HG02642 (cell line): ENCODE measurements around the gene PEX11A.
A peak's percentile ranks its signal among the peaks of the same experiment; 100 is the strongest.

Experiments used
- ATAC-seq: cut with Tn5 transposase; IDR thresholded peaks from one replicate; pipeline ENCODE4 v1.9.1; 2021; ENCODE audit warnings: mild to moderate bottlenecking; ENCODE audit not compliant: unreplicated experiment, poor library complexity

PEX11A gene

DNA sequence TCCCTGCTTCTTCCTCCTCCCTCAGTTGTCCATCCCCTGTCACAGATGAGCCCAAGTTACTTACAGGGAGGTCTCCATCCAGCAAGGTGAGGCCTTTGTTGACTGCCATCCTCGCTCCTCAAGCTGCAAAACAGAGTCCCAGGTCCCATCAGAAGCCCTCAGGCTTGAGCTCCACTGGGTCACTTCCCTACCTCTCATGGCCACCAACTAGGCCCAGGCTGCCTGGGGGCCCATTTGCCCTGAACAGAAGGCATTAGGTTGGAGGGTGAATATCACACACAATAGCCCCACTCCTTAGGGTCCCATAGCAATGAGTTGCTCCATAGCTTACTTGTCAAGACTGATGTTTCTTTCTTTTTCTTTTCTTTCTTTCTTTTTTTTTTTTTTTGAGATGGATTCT lies 13.2 kb downstream of the PEX11A start:
- no peak for ATAC-seq

DNA sequence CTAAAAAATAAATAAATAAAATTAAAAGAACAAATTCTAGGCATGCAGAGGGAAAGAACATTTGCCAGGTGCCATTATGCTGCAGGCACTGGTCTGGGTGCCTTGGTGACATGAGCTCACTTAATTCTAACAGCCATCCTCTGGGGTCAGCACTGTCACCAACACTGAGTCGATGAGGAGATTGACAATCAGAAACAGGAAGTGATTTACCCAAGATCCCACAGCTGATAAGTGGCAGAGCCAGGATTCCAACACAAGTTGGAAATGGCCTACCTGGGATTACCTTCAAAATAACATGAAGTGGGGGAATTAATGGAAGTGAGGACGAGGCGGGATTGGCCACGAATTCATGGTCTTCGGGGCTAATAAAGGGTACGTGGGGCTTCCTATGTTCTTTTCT lies 14.9 kb downstream of the PEX11A start:
- no peak for ATAC-seq

DNA sequence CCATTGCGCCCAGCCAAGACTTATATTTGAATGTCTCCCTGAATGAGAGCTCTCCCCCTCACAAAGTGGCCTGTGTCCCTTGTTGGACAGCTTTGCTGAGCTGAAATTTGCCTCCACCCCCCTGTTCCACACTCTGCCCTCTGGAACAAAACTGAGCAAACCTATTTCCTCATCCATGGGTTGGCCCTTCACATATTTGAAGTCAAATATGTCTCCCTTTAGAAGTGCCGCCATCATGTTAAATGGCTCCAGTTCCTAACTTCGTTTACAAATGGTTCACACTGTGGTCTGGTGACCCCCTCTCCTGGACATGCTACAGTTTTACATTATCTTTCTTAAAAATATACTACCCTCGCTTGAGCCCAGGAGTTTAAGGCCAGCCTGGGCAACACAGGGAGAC lies 16.0 kb downstream of the PEX11A start:
- no peak for ATAC-seq

DNA sequence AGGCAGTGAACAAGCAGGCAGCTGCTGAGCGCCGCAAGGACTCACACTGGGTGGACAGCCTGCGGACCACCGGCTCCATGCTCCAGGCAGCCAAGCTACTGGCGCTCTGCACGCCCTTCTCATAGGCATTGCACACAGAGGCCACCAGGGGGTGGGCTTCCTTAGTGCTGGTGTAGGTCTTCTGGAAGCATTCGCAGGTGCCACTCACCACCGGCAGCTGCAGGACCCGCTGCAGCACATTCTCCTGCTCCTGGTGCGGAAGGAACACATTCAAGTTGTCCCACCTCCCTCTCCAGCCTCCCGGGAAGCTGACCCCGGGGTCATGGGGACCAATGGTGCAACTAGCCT lies 17.4 kb downstream of the PEX11A start:
- ATAC-seq = no peak

DNA sequence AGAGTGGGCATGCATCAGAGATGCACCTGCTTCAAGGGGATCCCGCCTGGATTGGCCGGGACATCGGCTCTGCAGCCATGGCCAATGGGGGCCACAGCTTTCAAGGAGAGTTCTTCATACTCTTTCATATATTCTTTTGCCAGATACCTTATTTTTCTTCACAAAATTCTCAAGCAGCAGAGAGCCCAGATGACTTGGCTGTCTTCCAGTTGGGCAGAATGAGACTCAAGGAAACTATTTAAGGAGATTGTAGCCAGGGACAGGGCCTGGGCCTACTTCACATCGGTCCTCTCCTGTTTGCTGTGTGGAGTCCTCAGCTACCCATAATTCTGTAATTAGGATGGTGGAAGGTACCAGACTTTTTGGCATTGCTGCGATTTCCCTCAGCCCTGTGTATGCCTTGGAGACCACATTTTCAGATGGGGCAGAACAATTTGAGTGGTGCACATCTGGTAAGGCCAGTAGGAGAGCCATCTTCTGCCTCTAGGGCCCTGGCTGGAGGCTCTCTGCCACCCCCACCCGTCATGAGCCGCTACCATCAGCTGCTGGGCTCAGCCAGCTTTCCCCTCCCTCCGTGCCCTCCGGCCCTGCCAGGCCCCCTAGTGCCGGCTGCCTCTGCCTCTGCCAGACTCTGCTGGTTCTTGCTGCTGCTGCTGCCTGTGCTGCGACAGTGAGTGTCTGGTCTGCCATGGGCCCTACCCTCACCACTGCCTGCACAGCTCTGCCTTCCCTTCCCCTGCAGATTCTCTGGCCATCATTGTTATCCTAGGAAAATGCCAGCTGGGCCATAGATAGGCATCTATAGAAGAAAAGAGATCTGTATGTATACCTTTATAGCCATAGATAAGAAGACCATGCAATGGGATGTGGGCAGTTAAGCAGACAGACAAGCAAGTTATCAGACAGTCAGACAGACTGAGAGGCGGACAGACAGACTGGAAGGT lies 18.1 kb downstream of the PEX11A start:
- no peak for ATAC-seq

DNA sequence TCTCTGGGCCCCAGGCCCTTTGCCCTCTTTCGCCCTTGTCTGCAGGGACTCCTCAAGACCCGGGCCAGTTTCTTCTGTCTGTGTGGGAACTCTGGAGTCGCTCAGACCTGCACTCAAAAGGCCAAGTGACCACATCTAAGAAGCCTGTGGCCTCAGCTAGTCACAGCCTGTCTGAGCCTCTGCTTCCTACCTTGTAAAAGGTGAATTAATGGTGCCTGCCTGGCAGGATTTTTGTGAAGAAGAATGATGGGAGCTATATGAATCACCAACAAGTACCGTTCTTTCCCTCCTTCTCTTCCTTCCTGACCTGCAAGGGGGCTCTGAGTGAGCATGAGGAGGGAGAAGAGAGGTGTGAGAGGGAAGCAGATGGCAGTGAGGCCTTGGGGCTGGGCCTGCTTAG lies 18.9 kb downstream of the PEX11A start:
- ATAC-seq = no peak

DNA sequence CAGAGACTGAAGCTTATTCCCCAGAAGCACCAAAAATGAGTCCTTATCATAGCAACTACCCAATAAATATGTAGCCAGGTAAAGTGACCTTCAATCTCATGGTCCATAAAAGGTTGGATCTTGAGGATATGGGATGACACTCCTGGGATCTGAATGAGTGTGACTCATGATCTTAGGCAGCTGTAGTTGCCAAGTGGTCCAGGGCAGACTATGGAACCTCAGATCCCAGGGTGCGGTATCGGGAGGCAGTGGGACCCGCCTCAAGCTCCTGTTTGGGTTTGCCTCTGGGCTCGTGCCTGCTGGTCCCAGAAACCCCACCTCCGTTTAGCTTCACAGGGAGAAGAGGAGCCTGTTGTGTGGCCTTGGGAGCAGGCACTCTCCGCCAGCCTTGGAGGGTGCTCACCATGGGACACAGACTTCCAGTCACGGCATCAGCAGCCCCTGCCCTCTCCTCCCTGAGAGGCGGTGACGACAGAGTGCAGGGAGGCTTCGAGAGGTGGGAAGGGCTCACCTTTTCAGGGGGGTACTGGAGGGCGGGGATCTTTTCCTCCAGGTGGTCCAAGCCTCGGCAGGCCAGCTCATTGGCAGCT lies 19.5 kb downstream of the PEX11A start:
- no peak for ATAC-seq

DNA sequence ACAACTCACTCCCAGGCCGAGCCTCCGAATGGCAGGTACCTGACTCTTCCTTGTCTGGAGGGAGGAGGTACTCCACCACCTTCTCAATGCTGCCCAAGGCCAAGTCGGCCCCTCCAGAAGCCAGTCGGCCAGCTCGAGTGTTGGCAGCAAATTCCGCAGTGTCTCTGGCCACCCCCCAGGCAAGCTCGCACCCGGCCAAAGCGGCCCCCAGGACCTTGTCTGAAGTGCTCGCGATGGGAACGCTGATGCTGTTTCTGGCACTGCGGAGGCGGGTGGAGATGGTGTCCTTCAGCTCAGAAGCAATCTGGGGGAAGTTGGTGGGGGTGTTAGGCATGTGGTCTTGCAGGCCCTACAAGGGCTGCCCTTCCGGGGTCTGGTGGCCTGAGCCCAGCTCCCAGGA lies 20.6 kb downstream of the PEX11A start:
- no peak for ATAC-seq

DNA sequence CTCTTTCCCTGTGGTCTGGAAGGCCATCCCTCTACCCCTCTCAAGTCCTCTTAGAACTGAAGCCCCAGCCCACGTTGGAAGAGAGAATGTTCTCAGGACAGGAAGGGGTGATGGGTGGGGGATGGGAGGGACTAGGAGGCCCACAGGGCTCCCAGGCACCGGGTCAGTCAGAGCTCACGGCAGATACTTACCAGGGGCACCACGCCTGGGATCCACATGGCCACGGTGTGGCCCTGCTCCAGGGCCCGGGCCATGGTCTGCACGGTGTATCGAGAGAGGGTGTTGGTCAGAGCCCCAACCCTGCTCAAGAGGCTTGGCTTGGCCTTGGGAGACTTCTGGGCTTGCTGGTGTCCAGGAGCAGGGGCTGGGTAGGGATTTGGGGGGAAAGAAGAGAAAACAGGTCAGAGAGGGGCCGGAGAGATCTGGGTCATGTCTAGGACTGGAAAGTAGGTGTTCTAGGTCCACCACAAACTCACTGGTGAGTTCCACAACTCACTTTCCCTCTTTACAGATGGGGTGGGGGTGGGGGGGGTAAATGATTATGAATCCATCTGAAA lies 21.2 kb downstream of the PEX11A start:
- ATAC-seq = no peak

DNA sequence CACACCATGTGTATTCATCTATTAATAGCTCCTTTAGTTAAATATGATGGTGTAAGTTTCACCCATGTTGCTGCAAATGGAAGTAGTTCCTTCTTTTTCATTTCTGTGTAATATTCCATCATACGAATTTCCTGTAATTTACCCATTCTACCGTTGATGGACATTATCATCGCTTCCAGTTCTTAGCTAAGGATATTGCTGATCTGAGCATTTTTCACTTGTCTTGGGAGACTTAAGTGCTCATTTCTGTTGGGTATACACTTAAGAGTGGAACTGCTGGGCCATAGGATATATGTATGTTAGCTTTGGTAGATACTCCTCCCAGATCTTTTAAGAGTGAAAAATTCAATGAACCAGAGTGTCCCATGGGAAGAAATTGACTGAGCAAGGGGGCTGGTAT lies 22.4 kb downstream of the PEX11A start:
- no peak for ATAC-seq

DNA sequence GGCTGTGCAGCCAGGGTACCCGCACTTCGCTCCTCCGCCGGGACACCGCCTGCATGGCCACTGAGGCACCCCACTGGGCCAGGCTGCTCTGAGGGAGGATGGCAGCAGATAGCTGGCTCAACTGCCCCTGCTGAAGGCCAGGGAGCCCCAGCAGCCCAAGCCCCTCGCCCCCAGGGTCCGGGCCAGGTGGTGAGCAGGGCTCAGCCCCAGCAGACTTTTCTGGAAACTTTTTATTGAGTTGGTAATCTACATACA lies 22.9 kb downstream of the PEX11A start:
- no peak for ATAC-seq

DNA sequence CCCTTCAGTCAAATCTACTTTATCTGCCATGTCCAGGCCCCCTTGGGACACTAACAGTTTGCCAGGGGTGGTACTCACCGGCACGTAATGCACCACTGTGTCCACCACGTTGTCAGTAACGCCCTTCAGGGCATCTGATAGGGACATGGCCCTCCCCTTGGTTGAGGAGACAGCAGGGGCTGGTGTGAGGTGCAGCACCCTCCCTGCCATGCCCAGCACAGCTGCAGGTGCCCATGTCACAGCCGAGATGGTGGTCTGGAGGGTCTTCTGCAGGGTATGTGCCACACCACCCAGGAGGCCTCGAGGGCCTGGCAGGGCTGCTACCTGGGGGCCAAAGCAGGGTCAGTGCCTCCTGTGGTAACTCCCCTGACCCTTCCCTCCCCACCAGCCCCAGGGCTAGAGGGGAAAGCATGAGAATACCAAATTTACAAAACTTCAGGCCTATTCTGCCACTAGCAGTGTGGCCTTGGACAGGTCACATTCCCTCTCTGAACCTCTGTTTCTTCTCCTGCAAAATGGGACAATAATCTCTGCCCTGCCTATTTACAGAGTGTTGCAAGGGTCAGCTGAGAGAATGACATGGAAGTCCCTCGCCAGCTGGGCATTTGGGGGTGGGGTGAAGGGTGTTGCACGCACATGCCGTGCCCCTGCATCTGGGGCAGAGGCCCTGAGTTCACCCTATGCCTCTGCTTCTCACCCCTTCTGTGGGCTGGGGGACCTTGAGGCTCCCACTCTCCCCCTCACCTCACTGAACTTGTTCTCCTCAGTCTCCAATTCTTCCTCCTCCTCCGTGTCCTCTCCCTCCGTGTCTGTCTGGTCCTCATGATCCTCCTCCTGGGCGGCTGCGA lies 23.5 kb downstream of the PEX11A start:
- no peak for ATAC-seq

DNA sequence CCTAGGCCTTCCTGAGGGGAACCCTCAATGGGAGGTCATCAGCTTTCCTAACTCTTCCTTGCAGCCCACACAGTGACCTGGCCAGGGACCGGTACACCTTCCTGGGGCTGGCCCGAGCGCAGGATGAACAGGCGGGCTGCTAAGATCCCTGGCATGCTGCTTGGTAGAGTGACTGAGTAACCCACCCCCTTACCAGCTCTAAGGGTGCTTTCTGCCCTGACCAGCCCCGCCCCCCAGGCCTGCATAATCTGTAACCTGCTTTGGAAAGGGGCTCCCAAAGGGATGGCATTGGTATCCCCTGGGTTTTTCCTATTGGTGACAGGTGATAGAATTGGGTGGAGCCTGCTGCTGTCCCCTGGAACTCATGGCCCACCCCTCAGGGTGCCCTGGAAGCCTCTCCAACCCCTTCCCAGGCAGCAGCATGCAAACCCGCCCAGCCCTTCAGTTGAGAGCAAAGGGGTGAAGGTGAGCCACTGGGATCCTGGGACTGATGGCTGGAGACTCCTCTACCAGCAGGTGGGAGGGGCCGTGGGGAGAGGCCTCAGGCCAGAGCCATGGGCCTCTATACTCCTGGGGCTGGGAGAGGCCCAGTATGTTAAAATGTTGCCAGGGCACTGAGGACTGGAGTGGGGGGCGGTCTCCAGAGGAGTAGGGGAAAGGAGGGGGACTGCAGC lies 24.2 kb downstream of the PEX11A start:
- no peak for ATAC-seq

DNA sequence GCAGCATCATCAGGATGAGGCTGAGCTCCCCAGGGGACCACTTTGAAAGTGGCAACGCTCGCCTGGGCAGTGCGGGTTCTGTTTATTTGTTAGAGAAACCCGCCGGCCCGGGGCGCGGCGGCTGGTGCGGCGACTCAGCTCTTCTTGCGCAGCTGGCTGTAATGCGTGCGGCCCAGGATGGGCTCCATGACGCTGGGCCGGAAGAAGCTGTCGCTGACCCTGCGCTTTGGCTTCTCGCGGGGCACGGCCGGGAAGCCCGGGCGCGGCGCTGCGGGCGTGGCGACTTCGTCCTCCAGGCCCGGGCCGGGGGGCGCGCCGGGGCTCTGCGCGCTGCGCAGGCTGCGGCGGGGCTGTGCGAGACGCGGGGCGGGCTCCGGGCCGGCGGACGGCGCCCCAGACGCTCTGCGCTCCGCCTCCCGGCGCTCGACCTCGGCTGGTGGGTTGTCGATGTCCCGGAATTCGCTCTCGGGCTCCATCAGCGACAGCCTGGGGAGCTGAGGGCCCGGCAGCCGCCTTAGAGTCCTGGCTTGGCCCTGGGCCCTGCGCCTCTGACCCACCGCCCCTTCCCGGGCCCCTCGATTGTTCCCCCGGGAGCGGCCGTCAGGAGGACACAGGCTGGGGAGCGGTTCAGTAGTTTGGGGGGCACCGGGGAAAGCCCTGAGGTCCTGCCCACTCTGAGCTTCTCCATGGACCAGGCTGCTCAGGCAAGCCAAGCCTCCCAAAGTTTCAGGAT lies 24.9 kb downstream of the PEX11A start:
- peak; percentile 49 for ATAC-seq

DNA sequence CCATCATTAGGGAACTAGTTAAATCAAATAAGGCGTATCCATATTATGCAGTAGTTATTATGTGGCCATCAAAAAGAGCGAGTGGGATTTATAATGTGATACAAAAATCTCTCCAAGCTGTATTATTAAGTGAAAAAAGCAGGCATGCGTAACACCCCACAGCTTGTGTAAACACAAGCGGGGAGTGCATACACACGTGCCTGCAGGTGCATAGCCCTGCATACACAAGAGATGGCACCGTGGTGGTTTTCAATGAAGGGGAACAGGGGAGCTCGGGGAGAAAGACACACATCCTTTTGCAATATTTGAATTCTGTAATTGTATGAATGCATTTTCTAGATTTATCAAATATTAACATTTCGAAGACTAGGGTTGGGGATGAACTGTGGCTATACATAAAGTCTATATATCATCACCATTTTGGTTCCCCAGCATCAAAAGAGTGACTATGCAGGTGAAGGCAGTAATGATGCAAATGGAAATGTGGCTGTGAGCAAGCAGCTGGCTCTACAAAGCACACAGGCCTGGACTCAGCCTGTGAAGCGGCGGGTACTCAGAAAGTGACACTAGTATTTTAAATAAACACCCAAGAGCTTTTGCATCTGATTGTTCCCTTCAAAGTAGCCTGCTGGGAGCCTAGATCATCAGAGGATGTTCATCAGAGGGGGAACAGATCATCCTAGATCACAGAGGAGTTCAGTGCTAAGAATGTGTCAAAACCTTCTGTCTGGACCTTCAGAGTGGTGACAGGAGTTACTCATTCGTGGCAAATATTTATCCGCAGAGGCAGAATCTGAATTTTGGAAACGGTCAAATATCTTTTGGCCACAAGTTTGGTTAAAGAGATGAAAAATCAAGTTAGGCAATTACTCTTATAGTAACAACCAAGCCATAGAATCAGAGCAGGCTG lies 25.9 kb downstream of the PEX11A start:
- no peak for ATAC-seq

DNA sequence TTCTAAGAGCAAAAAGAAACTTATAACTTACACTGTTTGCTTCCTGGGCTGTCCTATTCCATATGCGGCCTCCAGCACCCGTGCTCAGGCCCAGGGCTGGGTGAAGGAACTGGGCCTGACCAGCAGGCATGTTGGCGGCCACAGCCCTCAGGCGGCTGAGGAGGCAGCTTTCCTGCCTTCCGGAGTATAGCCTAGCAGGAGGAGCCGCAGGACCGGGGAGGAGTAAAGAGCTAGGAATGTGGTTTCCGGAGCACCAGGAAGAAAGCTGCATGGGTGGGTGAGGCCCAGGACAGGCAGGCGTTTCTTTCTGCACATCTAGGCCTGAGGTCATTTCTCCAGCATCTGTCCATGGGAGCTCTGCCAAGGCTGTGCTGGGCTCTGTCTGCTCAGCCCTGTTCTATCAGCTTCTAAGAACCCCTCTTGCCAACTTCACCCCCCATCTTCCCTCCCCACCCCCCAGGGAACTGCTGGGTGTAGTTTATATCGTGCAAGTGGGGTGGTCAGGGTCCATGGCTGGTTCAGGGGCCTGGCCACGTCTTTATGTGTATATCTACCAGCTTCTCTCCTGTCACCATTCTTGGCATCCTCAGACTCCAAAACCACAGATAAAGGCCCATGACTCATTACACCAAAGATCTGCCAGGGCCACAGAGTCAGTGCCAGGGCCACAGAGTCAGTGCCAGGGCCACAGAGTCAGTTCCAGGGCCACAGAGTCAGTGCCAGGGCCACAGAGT lies 27.5 kb downstream of the PEX11A start:
- ATAC-seq = no peak

DNA sequence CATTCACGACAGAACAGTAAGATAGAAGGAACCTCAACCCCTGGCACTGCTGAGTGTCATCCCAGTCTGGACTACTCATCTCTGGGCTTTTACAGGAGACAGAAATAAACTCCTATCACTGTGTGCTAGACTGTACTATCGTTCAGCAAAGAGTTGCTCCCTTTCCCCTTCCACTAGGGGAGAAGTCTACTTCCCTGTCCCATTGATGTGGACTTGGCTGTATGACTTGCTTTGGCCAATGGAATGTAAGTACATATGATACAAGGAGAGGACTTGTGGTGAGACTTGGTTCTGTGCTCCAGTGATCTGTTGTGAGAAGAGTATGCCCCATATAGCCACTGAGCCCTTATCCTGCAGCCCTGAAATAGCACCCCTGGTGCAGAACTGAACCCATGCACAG lies 30.0 kb downstream of the PEX11A start:
- no peak for ATAC-seq

DNA sequence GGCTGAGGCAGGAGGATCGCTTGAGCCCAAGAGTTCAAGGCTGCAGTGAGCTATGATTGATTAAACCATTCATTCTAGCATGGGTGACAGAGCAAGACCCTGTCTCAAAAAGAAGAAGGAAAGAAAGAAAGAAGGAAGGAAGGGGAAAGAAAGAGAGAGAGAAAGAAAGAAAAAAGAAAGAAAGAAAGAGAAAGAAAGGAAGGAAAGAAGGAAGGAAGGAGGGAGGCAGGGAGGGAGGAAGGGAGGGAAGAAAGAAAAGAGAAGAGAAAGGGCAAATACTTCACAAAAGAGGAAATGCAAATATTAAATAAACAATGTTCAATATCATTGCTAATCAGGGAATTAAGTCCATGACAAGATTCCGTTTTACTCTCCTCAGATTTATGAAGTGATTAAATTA lies 31.3 kb downstream of the PEX11A start:
- no peak for ATAC-seq
